HG03354 (cell line): ENCODE results near the gene SRPK1.

Experiments used
- ATAC-seq: cut with Tn5 transposase; IDR thresholded peaks from one replicate; pipeline ENCODE4 v1.9.1; 2021; ENCODE audit warnings: mild to moderate bottlenecking; ENCODE audit not compliant: unreplicated experiment, poor library complexity, severe bottlenecking

Gene SRPK1

GRCh38 chr6:35839019-35839418, 81.9 kb downstream of the SRPK1 start:
- no peak for ATAC-seq

GRCh38 chr6:35833536-35833935, 87.4 kb downstream of the SRPK1 start:
- ATAC-seq, result no peak

GRCh38 chr6:35831257-35832007, 89.5 kb downstream of the SRPK1 start:
- ATAC-seq, result no peak

GRCh38 chr6:35829306-35829705, 91.6 kb downstream of the SRPK1 start:
- ATAC-seq, result no peak

- ATAC-seq, result no peak
These were observed 96.2 kb downstream of the SRPK1 start for GRCh38 chr6:35824552-35825192.

- no peak for ATAC-seq
These were observed 97.3 kb downstream of the SRPK1 start for GRCh38 chr6:35823601-35824000.

- no peak for ATAC-seq
These were observed 103.4 kb downstream of the SRPK1 start for GRCh38 chr6:35817515-35817914.

GRCh38 chr6:35811699-35811995, 109.3 kb downstream of the SRPK1 start:
- no peak for ATAC-seq

- ATAC-seq, result no peak
These were observed 109.8 kb downstream of the SRPK1 start for GRCh38 chr6:35810971-35811698.

- no peak for ATAC-seq
These were observed 111.1 kb downstream of the SRPK1 start for GRCh38 chr6:35809809-35810208.

GRCh38 chr6:35808688-35809087, 112.2 kb downstream of the SRPK1 start:
- ATAC-seq, result no peak

GRCh38 chr6:35804996-35805736, 115.7 kb downstream of the SRPK1 start, which contains the start of gene LHFPL5:
LHFPL5 (plus strand) TSS chr6:35805352; CDS start chr6:35805671, 319 bp downstream.
- ATAC-seq, result no peak

GRCh38 chr6:35801148-35801547, 119.8 kb downstream of the SRPK1 start:
- ATAC-seq, result no peak

GRCh38 chr6:35798706-35799105, 122.2 kb downstream of the SRPK1 start:
- no peak for ATAC-seq

- no peak for ATAC-seq
These were observed 122.9 kb downstream of the SRPK1 start for GRCh38 chr6:35797837-35798526.

- no peak for ATAC-seq
These were observed 124.7 kb downstream of the SRPK1 start for GRCh38 chr6:35796236-35796635.

- ATAC-seq, result no peak
These were observed 125.3 kb downstream of the SRPK1 start for GRCh38 chr6:35795453-35796071.

GRCh38 chr6:35794536-35795452, 126.1 kb downstream of the SRPK1 start:
- no peak for ATAC-seq
